ENCODE measurements around the gene RIOK3.

- TF ChIP-seq CTCF (conservative IDR thresholded peaks at IDR 0.05; ENCODE audit: low read depth, low read length) (no peak), EZH2 (IDR thresholded peaks at IDR 0.05; ENCODE audit: borderline replicate concordance, low read depth, low read length, poor library complexity, severe bottlenecking) (no peak)
Measured at GRCh38 chr18:23451491-23451890, 1.6 kb upstream of the RIOK3 start.

All from A673 (cell line).